Mesenteric fat pad (tissue), 1 donor: ENCODE data around the gene RRAS2. TPM values are rescaled to one million over a fixed set of nuclear protein-coding genes. Genes with fewer than 3 reads are reported as not detected.

Source experiments
- DNase-seq: peaks from one replicate; pipeline ENCODE4 v3.0.0-alpha.2; 2020; ENCODE audit warnings: low spot score
- total RNA-seq: library from RNA; stranded (reverse); fragmentation: NEBNext Ultra II Directional; extraction: Animal tissue kit (Norgen Biotek cat#: 25700); gene quantifications from one replicate; pipeline ENCODE4 v1.2.1, GENCODE V29; 2021
- donor health status: DM: yes; HTN: yes; CAD: no.

RRAS2 gene
- total RNA-seq, 1 donor from 2014 or later, result 72.7 TPM

GRCh38 chr11:14340721-14341120, 18.3 kb downstream of the RRAS2 start:
- DNase-seq, result no peak

- no peak for DNase-seq
Measured at GRCh38 chr11:14339356-14339755, 19.6 kb downstream of the RRAS2 start.

- no peak for DNase-seq
Measured at GRCh38 chr11:14336507-14337503, 22.2 kb downstream of the RRAS2 start.

GRCh38 chr11:14335712-14336111, 23.3 kb downstream of the RRAS2 start:
- DNase-seq, result no peak

GRCh38 chr11:14334893-14335292, 24.1 kb downstream of the RRAS2 start:
- DNase-seq, result no peak

GRCh38 chr11:14334192-14334591, 24.8 kb downstream of the RRAS2 start:
- DNase-seq, result no peak

GRCh38 chr11:14331476-14332136, 27.4 kb downstream of the RRAS2 start:
- DNase-seq, result no peak

DNA sequence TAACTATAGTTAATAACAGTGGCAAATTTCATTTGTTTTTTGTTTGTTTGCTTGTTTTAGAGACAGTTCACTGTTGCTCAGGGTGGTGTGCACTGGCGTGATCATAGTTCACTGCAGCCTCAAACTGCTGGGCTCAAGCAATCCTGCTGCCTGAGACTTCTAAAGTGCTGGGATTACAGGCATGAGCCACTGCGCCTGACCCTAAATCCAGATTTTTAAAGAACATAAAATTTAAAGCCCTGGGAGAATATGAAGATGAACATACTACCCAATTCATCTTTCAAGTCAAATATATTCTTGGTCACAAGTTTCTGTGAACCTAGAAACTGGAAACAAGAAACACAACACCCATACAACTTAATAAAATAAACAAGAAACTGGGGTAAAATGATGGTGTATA, 28.1 kb downstream of the RRAS2 start:
- DNase-seq, result no peak

DNA sequence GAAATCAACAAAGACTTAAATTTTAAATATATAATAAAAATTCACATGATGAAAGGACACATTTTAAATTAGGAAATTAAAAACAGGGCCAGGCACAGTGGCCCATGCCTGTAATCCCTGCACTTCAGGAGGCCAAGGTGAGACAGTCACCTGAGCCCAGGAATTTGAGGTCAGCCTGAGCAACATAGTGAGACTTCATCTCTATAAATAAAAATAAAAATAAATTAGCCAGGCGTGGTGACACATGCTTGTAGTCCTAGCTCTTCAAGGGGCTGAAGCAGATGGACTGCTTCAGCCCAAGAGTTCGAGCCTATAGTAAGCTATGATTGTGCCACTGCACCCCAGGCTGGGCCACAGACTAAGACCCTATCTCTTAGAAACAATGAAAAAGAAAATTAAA, 29.3 kb downstream of the RRAS2 start:
- DNase-seq, result no peak

DNA sequence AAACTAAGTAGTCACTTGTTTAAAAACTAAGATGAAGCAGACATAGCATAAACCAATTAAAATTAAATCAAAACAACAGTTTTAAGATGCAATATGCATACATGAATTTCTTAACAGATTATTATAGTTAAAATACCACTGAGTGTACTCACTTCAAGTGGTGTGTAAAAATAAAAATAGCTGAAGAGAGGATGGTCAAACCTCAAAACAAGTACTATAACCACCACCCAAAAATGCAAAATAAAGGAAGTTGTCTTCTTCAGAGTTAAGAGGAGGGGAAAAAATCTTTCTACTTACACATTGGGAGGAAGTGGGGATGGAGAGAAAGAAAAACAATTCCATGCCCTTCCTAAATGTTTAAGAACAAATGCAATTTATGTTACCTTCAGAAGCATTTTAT, 31.9 kb downstream of the RRAS2 start:
- DNase-seq, result no peak

DNA sequence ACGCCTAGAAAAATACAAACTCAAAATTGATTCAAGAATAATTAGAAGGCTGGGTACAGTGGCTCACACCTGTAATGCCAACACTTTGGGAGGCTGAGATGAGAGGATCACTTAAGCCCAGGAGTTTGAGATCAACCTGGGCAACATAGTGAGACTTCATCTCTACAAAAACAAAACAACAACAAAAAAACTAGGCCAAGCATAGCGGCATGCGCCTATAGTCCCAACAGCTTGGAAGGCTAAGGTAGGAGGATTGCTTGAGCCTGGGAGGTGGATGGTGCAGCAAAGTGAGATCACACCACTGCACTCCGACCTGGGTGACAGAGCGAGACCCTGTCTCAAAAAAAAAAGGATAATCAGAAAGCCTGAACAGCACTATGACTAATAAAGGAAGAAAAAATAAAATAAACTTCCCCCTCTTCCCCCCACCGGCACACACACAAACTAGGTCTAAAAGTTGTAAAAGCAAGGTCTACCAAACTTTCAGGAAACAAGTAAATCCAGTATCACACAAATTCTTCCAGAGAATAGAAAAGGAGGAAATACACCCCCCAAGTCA, 35.8 kb downstream of the RRAS2 start:
- DNase-seq, result no peak

DNA sequence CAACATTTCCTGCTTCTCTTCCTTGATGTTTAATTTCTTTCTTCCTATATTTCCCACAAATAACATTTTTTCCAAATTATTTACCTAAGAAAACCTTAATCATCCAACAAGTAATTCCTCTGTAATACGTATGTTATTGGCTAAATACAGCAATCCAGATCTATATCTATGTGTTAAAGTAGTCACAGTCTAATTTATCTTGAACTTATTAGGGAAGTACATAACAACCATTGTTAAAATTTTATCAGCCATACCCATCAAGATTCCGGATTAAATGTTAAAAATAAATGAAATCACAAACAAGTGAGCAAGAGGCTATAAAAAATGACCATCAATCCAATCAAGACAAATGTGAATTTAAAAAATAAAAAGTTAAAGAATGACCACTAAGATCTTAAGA, 36.5 kb downstream of the RRAS2 start:
- DNase-seq, result no peak

- DNase-seq, result no peak
Measured at GRCh38 chr11:14320020-14320419, 39.0 kb downstream of the RRAS2 start.

GRCh38 chr11:14318581-14318981, 40.4 kb downstream of the RRAS2 start:
- no peak for DNase-seq

- DNase-seq, result no peak
Measured at GRCh38 chr11:14317659-14318325, 41.2 kb downstream of the RRAS2 start.

GRCh38 chr11:14315130-14315529, 43.9 kb downstream of the RRAS2 start:
- DNase-seq, result no peak

DNA sequence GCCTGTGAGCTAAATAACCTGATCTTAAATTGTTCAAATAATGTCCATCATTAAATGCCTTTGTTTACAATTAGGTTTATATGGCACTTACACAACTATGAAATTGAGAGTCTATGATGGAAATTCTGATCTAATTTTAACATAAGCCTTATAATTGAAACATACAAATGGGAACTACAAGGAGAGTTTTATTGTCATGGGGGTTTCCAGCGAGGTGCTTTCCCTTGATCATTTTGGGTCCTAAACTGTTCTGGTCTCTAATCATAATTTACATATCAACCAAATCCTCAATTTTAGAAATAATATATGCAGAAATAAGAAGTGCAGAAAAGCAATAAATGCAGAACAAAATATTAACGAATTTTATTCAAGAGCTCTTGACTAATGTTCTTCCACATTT, 44.9 kb downstream of the RRAS2 start:
- DNase-seq, result no peak

GRCh38 chr11:14312736-14313438, 46.1 kb downstream of the RRAS2 start:
- no peak for DNase-seq

GRCh38 chr11:14310679-14311078, 48.3 kb downstream of the RRAS2 start:
- no peak for DNase-seq

DNA sequence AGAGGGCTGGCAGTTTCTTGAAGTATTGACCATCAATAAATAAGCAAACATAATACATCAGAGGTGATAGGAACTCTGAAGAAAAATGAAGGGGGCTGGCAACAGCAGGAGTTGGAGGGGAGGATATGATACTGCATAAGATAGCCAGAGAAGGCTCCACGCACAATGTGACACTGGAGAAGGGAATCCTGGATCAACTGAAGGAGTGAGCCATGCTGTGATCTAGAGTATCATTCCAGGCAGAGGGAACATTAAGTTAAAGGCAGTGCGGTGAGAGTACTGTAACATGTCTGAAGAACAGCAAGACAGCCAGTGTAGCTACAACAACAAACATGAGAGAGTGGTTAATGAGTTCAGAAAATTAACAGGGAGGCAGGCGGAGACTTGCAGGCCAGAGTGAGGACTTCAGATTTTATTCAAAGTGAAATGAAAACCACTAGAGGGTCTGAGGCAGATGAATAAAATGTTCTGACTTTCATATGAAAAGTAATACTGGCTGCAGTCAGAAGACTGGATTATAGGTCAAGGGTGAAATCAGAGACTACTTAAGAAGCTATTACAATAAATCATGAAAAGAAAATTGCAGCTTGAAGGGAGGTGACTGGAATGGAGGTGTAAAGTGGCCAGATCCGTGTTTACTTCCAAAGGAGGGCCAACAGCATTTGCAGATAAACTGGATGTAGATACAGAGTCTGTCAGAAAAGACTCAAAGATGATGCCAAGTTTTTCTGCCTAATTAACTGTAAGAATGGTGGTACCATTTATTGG, 49.4 kb downstream of the RRAS2 start:
- no peak for DNase-seq
